Mesenchymal stem cell (in vitro differentiated cells and primary cell): Measurements from ENCODE around the gene CEP85.

Source experiments
- DNase-seq: peaks from one replicate; pipeline ENCODE4 v3.0.0-alpha.2; 2013
- H2AFZ ChIP-seq: one replicate; pipeline ENCODE4 v1.6.1; 2013; ENCODE audit warnings: low read depth, mild to moderate bottlenecking, control low read depth, inconsistent platforms, low read length, moderate library complexity
- H2AK5ac ChIP-seq: 2 replicates; pipeline ENCODE4 v1.6.1; 2013; ENCODE audit warnings: low read length, moderate library complexity, mild to moderate bottlenecking, inconsistent platforms; ENCODE audit not compliant: severe bottlenecking
- H2BK120ac ChIP-seq: one replicate; pipeline ENCODE4 v1.6.1; 2013; ENCODE audit warnings: low read depth, mild to moderate bottlenecking, inconsistent platforms, low read length, moderate library complexity
- H2BK12ac ChIP-seq, 2 experiments: one replicate each; pipeline ENCODE4 v1.6.1; 2013; ENCODE audit warnings: inconsistent platforms in 2 of 2, low read length in 2 of 2, mild to moderate bottlenecking in 2 of 2, moderate library complexity in 2 of 2, control low read depth in 1 of 2
- H2BK15ac ChIP-seq: one replicate; pipeline ENCODE4 v1.6.1; 2013; ENCODE audit warnings: mild to moderate bottlenecking, low read depth, inconsistent platforms; ENCODE audit not compliant: poor library complexity, severe bottlenecking
- H2BK5ac ChIP-seq: 2 replicates; pipeline ENCODE4 v1.6.1; 2013; ENCODE audit warnings: low read depth, mild to moderate bottlenecking, low read length, control low read depth, inconsistent platforms; ENCODE audit not compliant: poor library complexity, severe bottlenecking
- H3K14ac ChIP-seq, 2 experiments: one replicate each; pipeline ENCODE4 v1.6.1; 2013; ENCODE audit warnings: inconsistent platforms in 2 of 2, low read length in 2 of 2, control low read depth in 1 of 2, mild to moderate bottlenecking in 1 of 2, moderate library complexity in 1 of 2
- H3K18ac ChIP-seq, 2 experiments: one replicate each; pipeline ENCODE4 v1.6.1; 2013; ENCODE audit warnings: inconsistent platforms in 2 of 2, low read length in 2 of 2, control low read depth in 1 of 2, low read depth in 1 of 2, mild to moderate bottlenecking in 1 of 2
- H3K23ac ChIP-seq, 2 experiments: one replicate each; pipeline ENCODE4 v1.6.1; 2013; ENCODE audit warnings: inconsistent platforms in 2 of 2, low read length in 2 of 2, mild to moderate bottlenecking in 2 of 2, moderate library complexity in 2 of 2, control low read depth in 1 of 2
- H3K27ac ChIP-seq: 2 replicates; pipeline ENCODE4 v1.5.1; 2013; ENCODE audit warnings: mild to moderate bottlenecking, moderate library complexity, low read length, control low read depth, inconsistent platforms; ENCODE audit not compliant: poor library complexity, severe bottlenecking
- H3K27me3 ChIP-seq, 2 experiments: 2 replicates each; pipeline versions ENCODE4 v1.6.1 to v1.7.0; 2013; ENCODE audit warnings: low read length in 2 of 2, mild to moderate bottlenecking in 2 of 2, moderate library complexity in 2 of 2, control low read depth in 1 of 2, inconsistent platforms in 1 of 2; ENCODE audit not compliant: control insufficient read depth in 1 of 2, insufficient read depth in 1 of 2
- H3K36me3 ChIP-seq, 2 experiments: 2 replicates each; pipeline versions ENCODE4 v1.6.1 to v1.7.0; 2013; ENCODE audit warnings: low read length in 2 of 2, control low read depth in 1 of 2, inconsistent platforms in 1 of 2, low read depth in 1 of 2, mild to moderate bottlenecking in 1 of 2; ENCODE audit not compliant: insufficient read depth in 2 of 2, control insufficient read depth in 1 of 2
- H3K4ac ChIP-seq, 2 experiments: one replicate each; pipeline ENCODE4 v1.6.1; 2013; ENCODE audit warnings: inconsistent platforms in 2 of 2, low read length in 2 of 2, mild to moderate bottlenecking in 2 of 2, moderate library complexity in 2 of 2, control low read depth in 1 of 2, low read depth in 1 of 2
- H3K4me1 ChIP-seq: 2 replicates; pipeline ENCODE4 v1.6.1; 2013; ENCODE audit warnings: low read depth, low read length, control low read depth; ENCODE audit not compliant: control insufficient read depth, insufficient read depth
- H3K4me2 ChIP-seq: 2 replicates; pipeline ENCODE4 v1.6.1; 2013; ENCODE audit warnings: low read length, mild to moderate bottlenecking, inconsistent platforms; ENCODE audit not compliant: poor library complexity, severe bottlenecking
- H3K4me3 ChIP-seq, 2 experiments: 2 replicates each; pipeline versions ENCODE4 v1.5.1 to v1.7.0; 2013; ENCODE audit warnings: low read length in 2 of 2, mild to moderate bottlenecking in 2 of 2, control low read depth in 1 of 2, low read depth in 1 of 2; ENCODE audit not compliant: insufficient read depth in 1 of 2
- H3K79me1 ChIP-seq: replicated peaks from 2 replicates; pipeline ENCODE4 v1.6.1; 2013; ENCODE audit warnings: mild to moderate bottlenecking, control low read depth, low read length, inconsistent platforms; ENCODE audit not compliant: poor library complexity, severe bottlenecking
- H3K9ac ChIP-seq: 2 replicates; pipeline ENCODE4 v1.7.0; 2013; ENCODE audit warnings: mild to moderate bottlenecking, low read length, moderate library complexity
- H3K9me3 ChIP-seq: 2 replicates; pipeline ENCODE4 v1.7.0; 2013; ENCODE audit warnings: mild to moderate bottlenecking, low read length; ENCODE audit not compliant: control insufficient read depth
- H4K8ac ChIP-seq: one replicate; pipeline ENCODE4 v1.6.1; 2013; ENCODE audit warnings: inconsistent platforms, mild to moderate bottlenecking, low read length, moderate library complexity
- H4K91ac ChIP-seq: one replicate; pipeline ENCODE4 v1.6.1; 2013; ENCODE audit warnings: mild to moderate bottlenecking, low read length, inconsistent platforms
- WGBS: methylation state at CpG from one replicate; pipeline ENCODE4 v1.1.7; 2013; ENCODE audit warnings: mixed read lengths; 5-methylcytosine and 5-hydroxymethylcytosine counted together

Gene CEP85

DNA sequence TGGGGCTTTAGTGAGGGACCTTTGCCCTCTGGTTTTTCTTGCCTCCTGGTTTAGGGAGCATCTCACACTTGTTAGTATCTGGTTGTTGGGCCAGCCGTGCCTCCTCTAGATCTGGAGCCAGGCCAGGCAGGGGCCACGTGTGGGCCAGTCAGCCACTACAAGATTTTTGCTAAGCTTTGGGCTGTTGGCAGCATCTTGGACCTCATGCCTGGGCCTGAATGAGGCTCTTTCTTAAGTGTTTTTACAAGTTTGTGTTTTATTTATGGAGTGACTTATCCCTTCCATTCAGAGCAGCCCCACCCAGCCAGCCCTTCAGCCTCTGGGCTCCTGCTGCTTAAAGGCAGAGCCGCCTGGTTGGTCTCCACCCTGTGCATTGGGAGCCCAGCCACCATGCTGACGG is 44.3 kb downstream of the CEP85 start:
- peaks cover 28 to 34% of the 10 kb centered on the region in 2 experiments for H3K36me3 ChIP-seq
- H2BK12ac ChIP-seq, result no peak overlapping the region
- H4K8ac ChIP-seq, result no peak overlapping the region
- H3K9ac ChIP-seq, result peak overlapping the region; percentile 84
- no peak overlapping the region for H4K91ac ChIP-seq
- H3K9me3 ChIP-seq, result no peaks in the 10 kb centered on the region
- H3K27ac ChIP-seq, result no peak overlapping the region
- no peak overlapping the region for H3K4me3 ChIP-seq
- no peak overlapping the region for H3K23ac ChIP-seq
- no peak overlapping the region for H2BK5ac ChIP-seq
- peak; percentile 83 for DNase-seq
- H3K4me2 ChIP-seq, result no peak overlapping the region
- no peak overlapping the region for H3K14ac ChIP-seq
- no peaks in the 10 kb centered on the region for H3K27me3 ChIP-seq
- H3K4ac ChIP-seq, result no peak overlapping the region
- peaks cover 14% of the 10 kb centered on the region for H3K79me1 ChIP-seq
- no peak overlapping the region for H2BK15ac ChIP-seq
- no peak overlapping the region for H3K18ac ChIP-seq
- no peak overlapping the region for H2AFZ ChIP-seq
- H3K4me1 ChIP-seq, result peaks cover 43% of the 10 kb centered on the region
- WGBS, result 25% methylated on average over 2 of the region's 4 CpGs
- no peak overlapping the region for H2AK5ac ChIP-seq
- no peak overlapping the region for H2BK120ac ChIP-seq

GRCh38 chr1:26278724-26279455 is 44.9 kb downstream of the CEP85 start:
- Histone ChIP-seq H3K14ac (peak overlapping the region in 1 of 2 experiments; percentile 50), H3K9ac (peak overlapping the region; percentile 84), H3K4ac (peak overlapping the region; percentile 71 to 90), H3K36me3 (peaks cover 28 to 36% of the 10 kb centered on the region in 2 experiments), H3K4me3 (peak overlapping the region in 1 of 2 experiments; percentile 92), H4K8ac (peak overlapping the region; percentile 83), H2BK120ac (no peak overlapping the region), H3K27me3 (no peaks in the 10 kb centered on the region), H3K23ac (no peak overlapping the region), H2BK12ac (peak overlapping the region; percentile 62 to 64), H3K4me1 (peaks cover 43% of the 10 kb centered on the region), H4K91ac (peak overlapping the region; percentile 45), H3K27ac (peak overlapping the region; percentile 71), H3K9me3 (no peaks in the 10 kb centered on the region), H2AK5ac (peak overlapping the region; percentile 69), H2AFZ (no peak overlapping the region), H3K79me1 (peaks cover 17% of the 10 kb centered on the region), H2BK15ac (no peak overlapping the region), H3K4me2 (peak overlapping the region; percentile 77), H2BK5ac (no peak overlapping the region), H3K18ac (peak overlapping the region; percentile 72 to 90)
- 83% methylated on average over 7 of the region's 9 CpGs for WGBS
- DNase-seq, result peak; percentile 89

GRCh38 chr1:26279456-26280332 is 45.7 kb downstream of the CEP85 start, which contains the start of gene SH3BGRL3:
Gene SH3BGRL3, plus strand, starts transcription at chr1:26280086. Its CDS starts 70 bp downstream, at chr1:26280156.
- H3K27ac ChIP-seq, result peak within 1 kb of the TSS; percentile 71
- DNase-seq, result peak; percentile 89
- peak within 1 kb of the TSS; percentile 69 for H2AK5ac ChIP-seq
- H3K23ac ChIP-seq, result peak within 1 kb of the TSS in 1 of 2 experiments; percentile 94
- peaks cover 34 to 43% of the 10 kb centered on the region in 2 experiments for H3K36me3 ChIP-seq
- H2BK15ac ChIP-seq, result peak within 1 kb of the TSS; percentile 70
- peak within 1 kb of the TSS; percentile 83 to 92 for H3K4me3 ChIP-seq
- peaks cover 49% of the 10 kb centered on the region for H3K4me1 ChIP-seq
- peak within 1 kb of the TSS; percentile 62 to 64 for H2BK12ac ChIP-seq
- no peaks in the 10 kb centered on the region for H3K9me3 ChIP-seq
- peak within 1 kb of the TSS; percentile 92 to 97 for H3K18ac ChIP-seq
- H2BK120ac ChIP-seq, result peak within 1 kb of the TSS; percentile 85
- peak within 1 kb of the TSS; percentile 89 for H4K8ac ChIP-seq
- peaks cover 18% of the 10 kb centered on the region for H3K79me1 ChIP-seq
- H4K91ac ChIP-seq, result peak within 1 kb of the TSS; percentile 83
- no peaks in the 10 kb centered on the region for H3K27me3 ChIP-seq
- peak within 1 kb of the TSS; percentile 22 for H2BK5ac ChIP-seq
- WGBS, result 2% methylated on average over 37 of the region's 66 CpGs
- no peak within 1 kb of the TSS for H2AFZ ChIP-seq
- peak within 1 kb of the TSS; percentile 77 for H3K4me2 ChIP-seq
- H3K14ac ChIP-seq, result peak within 1 kb of the TSS in 1 of 2 experiments; percentile 98
- H3K9ac ChIP-seq, result peak within 1 kb of the TSS; percentile 84
- H3K4ac ChIP-seq, result peak within 1 kb of the TSS; percentile 95 to 96
